ENCODE results near the gene RASAL2.

- TF ChIP-seq CTCF (IDR thresholded peaks at IDR 0.05; ENCODE audit: insufficient read depth, low read length, poor library complexity, severe bottlenecking) (no peak), EZH2phosphoT487 (conservative IDR thresholded peaks at IDR 0.05; ENCODE audit: low read length) (no peak)
Observed at GRCh38 chr1:178294654-178295053, 200.8 kb downstream of the RASAL2 start.
